Measurements from ENCODE around the gene TPCN2.

- TF ChIP-seq EZH2 (IDR thresholded peaks at IDR 0.05; ENCODE audit: low read depth, low read length, severe bottlenecking) (no peak), SRF (IDR thresholded peaks at IDR 0.05; ENCODE audit: low read depth, low read length) (no peak), RFX5 (IDR thresholded peaks at IDR 0.05; ENCODE audit: borderline replicate concordance, low read depth, low read length) (no peak), ZNF274 (IDR thresholded peaks at IDR 0.05; ENCODE audit: borderline replicate concordance, extremely low read depth, low read length) (no peak), GTF2F1 (IDR thresholded peaks at IDR 0.05; ENCODE audit: borderline replicate concordance, low read depth, low read length) (no peak), SIN3A (conservative IDR thresholded peaks at IDR 0.05 in 1 of 2, IDR thresholded peaks at IDR 0.05 in 1 of 2; ENCODE audit: low read depth in 1 of 2, low read length in 2 of 2) (no peak), POLR2A (IDR thresholded peaks at IDR 0.05; ENCODE audit: control extremely low read depth in 1 of 2, low read depth in 2 of 2, low read length in 2 of 2) (no peak), SP1 (IDR thresholded peaks at IDR 0.05; ENCODE audit: low read depth, low read length) (no peak)
- TF ChIP-seq, protein P1, sequence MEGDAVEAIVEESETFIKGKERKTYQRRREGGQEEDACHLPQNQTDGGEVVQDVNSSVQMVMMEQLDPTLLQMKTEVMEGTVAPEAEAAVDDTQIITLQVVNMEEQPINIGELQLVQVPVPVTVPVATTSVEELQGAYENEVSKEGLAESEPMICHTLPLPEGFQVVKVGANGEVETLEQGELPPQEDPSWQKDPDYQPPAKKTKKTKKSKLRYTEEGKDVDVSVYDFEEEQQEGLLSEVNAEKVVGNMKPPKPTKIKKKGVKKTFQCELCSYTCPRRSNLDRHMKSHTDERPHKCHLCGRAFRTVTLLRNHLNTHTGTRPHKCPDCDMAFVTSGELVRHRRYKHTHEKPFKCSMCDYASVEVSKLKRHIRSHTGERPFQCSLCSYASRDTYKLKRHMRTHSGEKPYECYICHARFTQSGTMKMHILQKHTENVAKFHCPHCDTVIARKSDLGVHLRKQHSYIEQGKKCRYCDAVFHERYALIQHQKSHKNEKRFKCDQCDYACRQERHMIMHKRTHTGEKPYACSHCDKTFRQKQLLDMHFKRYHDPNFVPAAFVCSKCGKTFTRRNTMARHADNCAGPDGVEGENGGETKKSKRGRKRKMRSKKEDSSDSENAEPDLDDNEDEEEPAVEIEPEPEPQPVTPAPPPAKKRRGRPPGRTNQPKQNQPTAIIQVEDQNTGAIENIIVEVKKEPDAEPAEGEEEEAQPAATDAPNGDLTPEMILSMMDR (IDR thresholded peaks at IDR 0.05; ENCODE audit: control extremely low read depth in 1 of 3, insufficient read depth in 1 of 3, low read depth in 1 of 3, low read length in 3 of 3): no peak
Measured at GRCh38 chr11:69121621-69122325, 73.0 kb downstream of the TPCN2 start.
